Motor neuron (in vitro differentiated cells): ENCODE results near the gene CAPN5. TPM values are rescaled to one million over a fixed set of nuclear protein-coding genes. Genes with fewer than 3 reads are reported as not detected.
A peak's percentile ranks its signal among the peaks of the same experiment; 100 is the strongest.

Experiments
- ATAC-seq, 8 experiments: fragments of 200-7000 bp; cut with Tn5 transposase; replicated peaks in 6 of 8; 2 replicates each; pipeline ENCODE4 v1.8.0; 2021; ENCODE audit warnings: mild to moderate bottlenecking in 8 of 8, moderate library complexity in 8 of 8
- H3K27ac ChIP-seq, 2 donors: fragments of 250-450 bp; sonication (Bioruptor Pico); 2 replicates each; pipeline ENCODE4 v1.9.0; 2021; ENCODE audit warnings: antibody characterized with exemption in 2 of 2, mild to moderate bottlenecking in 2 of 2, moderate library complexity in 1 of 2
- H3K4me1 ChIP-seq, 2 donors: fragments of 250-450 bp; sonication (Bioruptor Pico); replicated peaks in 1 of 2; 2 replicates each; pipeline ENCODE4 v1.6.1; 2021; ENCODE audit warnings: antibody characterized with exemption in 2 of 2, mild to moderate bottlenecking in 2 of 2, moderate library complexity in 1 of 2
- H3K4me3 ChIP-seq, 5 donors: fragments of 250-450 bp; sonication (Bioruptor Pico); 2 replicates each; pipeline ENCODE4 v1.9.0; 2021; ENCODE audit warnings: antibody characterized with exemption in 5 of 5, mild to moderate bottlenecking in 5 of 5, moderate library complexity in 4 of 5
- WGBS, 10 experiments: fragments of 450-650 bp; shearing (Covaris generic); methylation state at CpG; one replicate each; pipeline ENCODE4 v1.0.0; 2022; 5-methylcytosine and 5-hydroxymethylcytosine counted together
- in situ Hi-C, 9 experiments: fragments of 400-800 bp; cut with MboI; loops; one replicate each; pipeline ENCODE4 v1.15.0; 2021; ENCODE audit warnings: low sequenced_read_pairs in 9 of 9, low pct_unique_long_range_greater_than_20kb in 2 of 9; ENCODE audit not compliant: unreplicated experiment in 9 of 9
- total RNA-seq, 8 experiments: library from RNA; unstranded; fragments of 300-600 nt; gene quantifications; 2 replicates each; pipeline versions ENCODE4 v1.2.3 to v1.2.4, GENCODE V29; 2022

CAPN5 gene
- total RNA-seq, 8 experiments from 2014 or later = 10.2 to 205 (median 28.5) TPM

DNA sequence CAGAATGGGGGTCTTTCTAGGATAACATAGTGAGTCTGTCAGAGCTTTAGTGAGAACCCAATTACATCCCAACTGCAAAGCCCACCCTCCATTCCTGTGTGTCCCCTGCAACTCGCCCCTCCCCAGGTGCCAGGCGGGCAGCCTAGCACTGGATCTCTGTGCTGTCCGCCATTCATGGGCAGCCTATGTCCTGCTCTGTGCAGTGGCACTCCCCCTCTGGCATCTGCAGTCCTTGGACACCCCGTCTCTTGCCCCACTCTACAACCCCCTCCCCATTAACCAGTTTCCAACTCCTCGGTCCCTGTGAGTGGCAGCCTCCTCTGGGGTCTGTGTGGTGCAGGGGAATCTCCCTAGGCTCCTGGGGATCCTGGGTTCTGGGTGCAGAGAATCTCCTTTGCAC, 98.3 kb downstream of the CAPN5 start:
- no peak for ATAC-seq
- Histone ChIP-seq H3K4me1 (no peaks in the 10 kb centered on the region), H3K27ac (no peak overlapping the region), H3K4me3 (no peak overlapping the region)
- in situ Hi-C loops = no loop called here
- no CpG with 5 or more reads among the region's 5 CpGs for WGBS, 10 experiments

GRCh38 chr11:77166021-77166420, 99.2 kb downstream of the CAPN5 start:
- 0 to 100% (median 48%) methylated on average over 1 to 5 of the region's 8 CpGs; no CpG with 5 or more reads in 6 of the 10 experiments for WGBS, 10 experiments
- no peak overlapping the region for H3K27ac ChIP-seq
- in situ Hi-C loops = no loop called here
- H3K4me1 ChIP-seq = peaks cover 0 to 1% of the 10 kb centered on the region in 2 donors
- no peak for ATAC-seq
- H3K4me3 ChIP-seq = no peak overlapping the region

- H3K4me3 ChIP-seq = no peak overlapping the region
- 33 to 100% (median 80%) methylated on average over 1 to 5 of the region's 9 CpGs; no CpG with 5 or more reads in 5 of the 10 experiments for WGBS, 10 experiments
- in situ Hi-C loops = no loop called here
- ATAC-seq = no peak
- H3K4me1 ChIP-seq = peaks cover 10 to 13% of the 10 kb centered on the region in 2 donors
- no peak overlapping the region for H3K27ac ChIP-seq
Measured at GRCh38 chr11:77167111-77167626, 100.4 kb downstream of the CAPN5 start.

GRCh38 chr11:77167791-77168190, 101.0 kb downstream of the CAPN5 start:
- ATAC-seq = no peak
- Histone ChIP-seq H3K4me3 (no peak overlapping the region), H3K27ac (no peak overlapping the region), H3K4me1 (peaks cover 14 to 19% of the 10 kb centered on the region in 2 donors)
- in situ Hi-C loops = no loop called here
- 60 to 96% (median 79%) methylated on average over 1 to 6 of the region's 8 CpGs; no CpG with 5 or more reads in 6 of the 10 experiments for WGBS, 10 experiments

DNA sequence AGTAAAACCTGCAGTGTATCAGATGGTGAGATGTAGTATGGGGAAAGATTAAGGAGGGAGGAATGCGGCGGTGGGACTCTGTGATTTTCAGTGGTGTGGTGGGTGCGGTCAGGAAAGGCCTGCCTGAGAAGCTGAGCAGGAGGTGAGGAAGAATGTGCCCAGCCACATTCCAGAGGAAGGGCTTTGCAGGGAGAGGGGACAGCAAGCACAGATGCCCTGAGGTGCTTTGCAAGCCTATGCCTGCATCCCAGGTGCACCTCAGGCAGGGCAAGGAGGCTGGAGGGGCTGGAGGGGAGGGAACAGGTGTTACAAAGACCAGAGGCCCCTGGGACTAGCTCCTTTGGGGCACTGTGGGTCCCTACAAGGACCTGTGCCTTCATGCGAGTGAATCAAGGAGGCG, 103.3 kb downstream of the CAPN5 start:
- 80 to 100% (median 100%) methylated on average over 1 to 3 of the region's 5 CpGs; no CpG with 5 or more reads in 3 of the 10 experiments for WGBS, 10 experiments
- peak in 1 of 8 experiments; percentile 45 for ATAC-seq
- in situ Hi-C loops = no loop called here
- peaks cover 20 to 35% of the 10 kb centered on the region in 2 donors for H3K4me1 ChIP-seq
- H3K27ac ChIP-seq = no peak overlapping the region
- H3K4me3 ChIP-seq = no peak overlapping the region

GRCh38 chr11:77171254-77171653, 104.5 kb downstream of the CAPN5 start:
- H3K4me3 ChIP-seq = no peak overlapping the region
- 77 to 97% (median 88%) methylated on average over 1 to 8 of the region's 8 CpGs; no CpG with 5 or more reads in 2 of the 10 experiments for WGBS, 10 experiments
- peaks cover 30 to 46% of the 10 kb centered on the region in 2 donors for H3K4me1 ChIP-seq
- no peak for ATAC-seq
- in situ Hi-C loops = no loop called here
- no peak overlapping the region for H3K27ac ChIP-seq

DNA sequence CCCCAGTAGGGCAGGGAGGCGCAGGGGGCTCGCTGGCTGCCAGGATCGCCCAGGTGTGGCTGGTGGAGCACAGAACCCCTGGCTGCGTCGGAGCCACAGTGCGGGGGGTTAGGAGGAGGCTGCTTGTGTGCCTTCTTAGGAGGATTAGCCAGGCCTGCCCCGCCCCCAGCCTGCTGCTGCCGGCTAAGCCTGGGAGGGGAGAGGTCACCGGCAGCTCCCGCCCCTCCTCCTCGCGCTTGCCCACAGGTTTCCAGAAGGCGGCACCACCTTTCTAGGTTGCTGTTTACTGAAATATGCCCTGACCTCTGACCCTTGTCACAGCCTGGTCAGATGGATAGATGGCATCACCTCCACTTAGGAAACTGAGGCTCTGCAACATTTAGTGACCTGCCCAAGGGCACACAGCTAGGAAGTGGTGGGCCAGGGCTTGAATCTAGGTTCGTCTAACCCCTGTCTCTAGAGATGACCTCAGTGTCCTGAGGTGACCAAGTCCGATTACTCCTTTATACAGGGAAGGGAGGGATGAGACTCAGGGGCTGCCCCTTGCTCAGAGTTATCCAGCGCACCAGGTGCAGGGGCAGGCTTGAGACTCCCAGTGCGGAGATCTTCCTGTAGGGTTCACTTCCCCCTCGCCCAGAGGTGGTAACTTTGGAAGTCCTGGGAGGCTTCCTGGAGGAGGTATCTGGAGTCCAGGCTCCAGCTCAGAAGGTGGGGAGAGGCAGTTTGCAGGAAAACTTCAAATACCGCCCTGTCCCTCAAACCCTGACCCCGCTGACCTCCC, 105.3 kb downstream of the CAPN5 start:
- peak overlapping the region in 1 of 2 donors; percentile 8 for H3K27ac ChIP-seq
- ATAC-seq = peak in 7 of 8 experiments; percentile 25 to 94 (median 80)
- WGBS, 10 experiments = 17 to 72% (median 61%) methylated on average over 2 to 8 of the region's 20 CpGs; no CpG with 5 or more reads in 6 of the 10 experiments
- H3K4me1 ChIP-seq = peaks cover 30 to 47% of the 10 kb centered on the region in 2 donors
- in situ Hi-C loops = no loop called here
- no peak overlapping the region for H3K4me3 ChIP-seq

DNA sequence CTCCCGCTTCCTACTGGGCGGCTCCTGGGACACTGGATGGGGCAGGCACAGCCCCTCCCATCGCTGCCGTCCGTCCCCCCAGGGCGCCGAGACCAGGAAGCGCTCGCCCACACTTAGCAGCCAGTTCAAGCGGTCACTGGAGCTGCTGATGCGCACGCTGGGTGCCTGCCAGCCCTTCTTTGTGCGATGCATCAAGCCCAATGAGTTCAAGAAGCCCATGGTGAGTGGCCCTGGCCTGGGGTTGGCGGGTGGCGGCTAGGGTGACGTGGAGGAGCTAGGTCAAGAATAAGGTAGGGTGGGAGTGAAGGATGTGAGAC, 105.9 kb downstream of the CAPN5 start:
- Histone ChIP-seq H3K4me1 (peaks cover 30 to 47% of the 10 kb centered on the region in 2 donors), H3K27ac (no peak overlapping the region), H3K4me3 (no peak overlapping the region)
- in situ Hi-C loops = no loop called here
- peak in 3 of 8 experiments; percentile 58 to 77 (median 64) for ATAC-seq
- 40 to 100% (median 100%) methylated on average over 1 to 3 of the region's 16 CpGs; no CpG with 5 or more reads in 7 of the 10 experiments for WGBS, 10 experiments

GRCh38 chr11:77173494-77173893, 106.7 kb downstream of the CAPN5 start:
- WGBS, 10 experiments = 100% methylated on average over 1 of the region's 10 CpGs; no CpG with 5 or more reads in 8 of the 10 experiments
- peaks cover 30 to 47% of the 10 kb centered on the region in 2 donors for H3K4me1 ChIP-seq
- ATAC-seq = peak in 1 of 8 experiments; percentile 25
- H3K4me3 ChIP-seq = no peak overlapping the region
- in situ Hi-C loops = no loop called here
- H3K27ac ChIP-seq = no peak overlapping the region

- Histone ChIP-seq H3K4me1 (peaks cover 30 to 47% of the 10 kb centered on the region in 2 donors), H3K27ac (no peak overlapping the region), H3K4me3 (no peak overlapping the region)
- 40 to 100% (median 78%) methylated on average over 1 to 9 of the region's 16 CpGs; no CpG with 5 or more reads in 4 of the 10 experiments for WGBS, 10 experiments
- in situ Hi-C loops = no loop called here
- ATAC-seq = no peak
Measured at GRCh38 chr11:77174559-77174958, 107.8 kb downstream of the CAPN5 start.

- Histone ChIP-seq H3K4me3 (no peak overlapping the region), H3K4me1 (peaks cover 30 to 47% of the 10 kb centered on the region in 2 donors), H3K27ac (peak overlapping the region in 1 of 2 donors; percentile 59)
- in situ Hi-C loops = loop anchor here in 1 of 9 experiments (25.0 kb wide), 2 partner anchors 138 to 362 kb away; partner anchors contain the start of gene B3GNT6
- ATAC-seq = no peak
- WGBS, 10 experiments = 35 to 100% (median 80%) methylated on average over 2 to 6 of the region's 15 CpGs; no CpG with 5 or more reads in 5 of the 10 experiments
Measured at GRCh38 chr11:77175021-77175842, 108.5 kb downstream of the CAPN5 start.
